ENCODE results near the gene ABCA2.
"Not testable (repeated sequence)": the region's sequence is repeated elsewhere in the genome, so short reads cannot be mapped to it uniquely, and the experiment has no call there.

Gene ABCA2

GRCh38 chr9:137034039-137034708, 6.1 kb upstream of the ABCA2 start:
- Mint-ChIP-seq H3K27me3 (ENCODE audit: low read depth) (peaks cover 3% of the 10 kb centered on the region), H3K36me3 (ENCODE audit: low read depth) (no peaks in the 10 kb centered on the region), H3K4me1 (no peaks in the 10 kb centered on the region), H3K4me3 (no peak overlapping the region), H3K27ac (no peak overlapping the region), H3K9me3 (no peaks in the 10 kb centered on the region)
- TF ChIP-seq CTCF (IDR thresholded peaks at IDR 0.05; ENCODE audit: unreplicated experiment in 3 of 3) = no peak

- H3K9me3 Mint-ChIP-seq; H3K4me3 Mint-ChIP-seq; H3K36me3 Mint-ChIP-seq (ENCODE audit: low read depth); H3K27me3 Mint-ChIP-seq (ENCODE audit: low read depth); H3K27ac Mint-ChIP-seq; H3K4me1 Mint-ChIP-seq: not testable (repeated sequence)
Observed at GRCh38 chr9:137033481-137033880, 5.4 kb upstream of the ABCA2 start.

GRCh38 chr9:137032858-137033257, 4.8 kb upstream of the ABCA2 start:
- Mint-ChIP-seq H3K27ac (no peak overlapping the region), H3K4me3 (no peak overlapping the region), H3K9me3 (no peaks in the 10 kb centered on the region), H3K4me1 (no peaks in the 10 kb centered on the region), H3K36me3 (ENCODE audit: low read depth) (no peaks in the 10 kb centered on the region), H3K27me3 (ENCODE audit: low read depth) (peaks cover 3% of the 10 kb centered on the region)
- no peak for TF ChIP-seq CTCF (IDR thresholded peaks at IDR 0.05; ENCODE audit: unreplicated experiment in 3 of 3)

- no peaks in the 10 kb centered on the region for H3K36me3 Mint-ChIP-seq (ENCODE audit: low read depth)
- no peak within 1 kb of the TSS for H3K4me3 Mint-ChIP-seq
- H3K27me3 Mint-ChIP-seq (ENCODE audit: low read depth) = peaks cover 3% of the 10 kb centered on the region
- no peaks in the 10 kb centered on the region for H3K9me3 Mint-ChIP-seq
- TF ChIP-seq CTCF (IDR thresholded peaks at IDR 0.05; ENCODE audit: unreplicated experiment in 3 of 3) = no peak
- no peaks in the 10 kb centered on the region for H3K4me1 Mint-ChIP-seq
- no peak within 1 kb of the TSS for H3K27ac Mint-ChIP-seq
Observed at GRCh38 chr9:137031904-137032640, 4.0 kb upstream of the ABCA2 start, which contains the start of gene FUT7. FUT7 (minus strand) TSS chr9:137032088; CDS start chr9:137031991, 97 bp downstream.

- TF ChIP-seq CTCF (IDR thresholded peaks at IDR 0.05; ENCODE audit: unreplicated experiment in 3 of 3) = no peak
- Mint-ChIP-seq H3K27me3 (ENCODE audit: low read depth) (peaks cover 3% of the 10 kb centered on the region), H3K4me3 (peak overlapping the region in 2 of 3 experiments; percentile 28 to 37), H3K9me3 (no peaks in the 10 kb centered on the region), H3K36me3 (ENCODE audit: low read depth) (no peaks in the 10 kb centered on the region), H3K4me1 (no peaks in the 10 kb centered on the region), H3K27ac (no peak overlapping the region)
Observed at GRCh38 chr9:137030538-137031527, 2.8 kb upstream of the ABCA2 start.

- Mint-ChIP-seq H3K27me3 (ENCODE audit: low read depth) (peaks cover 3% of the 10 kb centered on the region), H3K4me3 (no peak overlapping the region)
- TF ChIP-seq CTCF (IDR thresholded peaks at IDR 0.05; ENCODE audit: unreplicated experiment in 3 of 3) = no peak
Observed at GRCh38 chr9:137030006-137030405, 2.0 kb upstream of the ABCA2 start.

More at GRCh38 chr9:137030006-137030405, 2.0 kb upstream of the ABCA2 start:
- H3K27ac Mint-ChIP-seq = no peak overlapping the region
- H3K4me1 Mint-ChIP-seq = no peaks in the 10 kb centered on the region
- H3K9me3 Mint-ChIP-seq = no peaks in the 10 kb centered on the region
- H3K36me3 Mint-ChIP-seq (ENCODE audit: low read depth) = no peaks in the 10 kb centered on the region

Measured in nephron (organoid).